Gastrocnemius medialis (tissue), 4 donors: ENCODE data around the gene MYO1E. TPM values are rescaled to one million over a fixed set of nuclear protein-coding genes. Genes with fewer than 3 reads are reported as not detected.

Experiments used
- ATAC-seq, 2 donors: fragments of 150-250 bp; one replicate each; pipeline ENCODE4 v1.9.1; 2016
- DNase-seq, 2 donors: peaks; one replicate each; pipeline ENCODE4 v3.0.0-alpha.2; 2019
- H3K27ac ChIP-seq, 4 donors: fragments of 200-600 bp; sonication (generic); 1 replicate in 1 of 4; 2 replicates in 3 of 4; pipeline ENCODE4 v1.5.1; 2016 to 2018; ENCODE audit warnings: mild to moderate bottlenecking in 2 of 4, moderate library complexity in 1 of 4
- H3K27me3 ChIP-seq, 3 donors: fragments of 200-600 bp; sonication (generic) in 2 of 3; 1 replicate in 1 of 3; 2 replicates in 2 of 3; pipeline versions ENCODE4 v1.5.1 to v1.6.0; 2016 to 2019; ENCODE audit warnings: mild to moderate bottlenecking in 1 of 3, moderate library complexity in 1 of 3
- H3K36me3 ChIP-seq, 2 donors: fragments of 200-600 bp; sonication (generic) in 1 of 2; one replicate each; pipeline ENCODE4 v1.5.1; 2017 to 2018
- H3K4me1 ChIP-seq, 2 donors: fragments of 200-600 bp; sonication (generic) in 1 of 2; one replicate each; pipeline ENCODE4 v1.5.1; 2016 to 2017; ENCODE audit warnings: mild to moderate bottlenecking in 2 of 2
- H3K4me3 ChIP-seq, 4 donors: fragments of 200-600 bp; sonication (generic) in 3 of 4; 1 replicate in 1 of 4; 2 replicates in 3 of 4; pipeline ENCODE4 v1.5.1; 2016 to 2019; ENCODE audit warnings: mild to moderate bottlenecking in 2 of 4
- H3K9me3 ChIP-seq, 3 donors: fragments of 200-600 bp; sonication (generic) in 2 of 3; 1 replicate in 1 of 3; 2 replicates in 2 of 3; pipeline ENCODE4 v1.5.1; 2016 to 2019
- CTCF ChIP-seq, 5 experiments: fragments of 450-650 bp in 3 of 5; fragments of 200-600 bp in 2 of 5; sonication (generic) in 2 of 5; IDR thresholded peaks in 4 of 5; conservative IDR thresholded peaks in 1 of 5; 1 replicate in 4 of 5; 2 replicates in 1 of 5; pipeline ENCODE4 v1.5.1; 2016 to 2019; ENCODE audit warnings: antibody characterized with exemption in 5 of 5, mild to moderate bottlenecking in 3 of 5, moderate library complexity in 3 of 5
- POLR2A ChIP-seq, 2 donors: fragments of 450-650 bp; IDR thresholded peaks; one replicate each; pipeline ENCODE4 v1.6.1; 2017; ENCODE audit warnings: antibody characterized with exemption in 2 of 2, mild to moderate bottlenecking in 2 of 2, moderate library complexity in 2 of 2
- in situ Hi-C, 4 donors: fragments of 200-750 bp; cut with MboI; loops; one replicate each; pipeline versions ENCODE4 v1.15.0 to v1.8.0; 2017; ENCODE audit warnings: low sequenced_read_pairs in 4 of 4
- intact Hi-C: fragments of 100-400 bp; cut with DNase I; formaldehyde crosslinking; loops from one replicate; pipeline ENCODE4 v1.15.1; 2023; ENCODE audit warnings: low total_unique reads
- total RNA-seq, 4 donors: library from RNA; depleted of rRNA; stranded (reverse); fragments of >200 nt; gene quantifications; one replicate each; pipeline versions ENCODE4 v1.1.0 to v1.2.3, GENCODE V29; 2016

The MYO1E gene
- total RNA-seq, 4 donors from 2014 or later, result 12.8 to 39.6 (median 30.7) TPM

GRCh38 chr15:59172289-59172901 is 200.3 kb downstream of the MYO1E start:
- DNase-seq, result no peak
- Histone ChIP-seq H3K4me3 (no peak overlapping the region), H3K27me3 (no peaks in the 10 kb centered on the region), H3K4me1 (peaks cover 0 to 5% of the 10 kb centered on the region in 2 donors), H3K27ac (no peak overlapping the region), H3K9me3 (no peaks in the 10 kb centered on the region), H3K36me3 (peaks cover 0 to 31% of the 10 kb centered on the region in 2 donors)
- TF ChIP-seq POLR2A (IDR thresholded peaks at IDR 0.05) (no peak), CTCF (IDR thresholded peaks at IDR 0.05 in 4 of 5, conservative IDR thresholded peaks at IDR 0.05 in 1 of 5) (no peak)
- no peak for ATAC-seq
- in situ Hi-C loops (loop anchor here in 2 of 4 donors (10.0 to 25.0 kb wide), 2 partner anchors 315 to 322 kb away; no protein-coding TSS in a partner anchor), intact Hi-C loops (loop anchor here (10.0 kb wide), 1 partner anchor 242 kb away; no protein-coding TSS in a partner anchor)

- H3K4me3 ChIP-seq, result no peak overlapping the region
- no peaks in the 10 kb centered on the region for H3K9me3 ChIP-seq
- peaks cover 0 to 5% of the 10 kb centered on the region in 2 donors for H3K4me1 ChIP-seq
- in situ Hi-C loops (loop anchor here in 2 of 4 donors (10.0 to 25.0 kb wide), 2 partner anchors 316 to 324 kb away; no protein-coding TSS in a partner anchor), intact Hi-C loops (loop anchor here (10.0 kb wide), 1 partner anchor 244 kb away; no protein-coding TSS in a partner anchor)
- H3K36me3 ChIP-seq, result peaks cover 0 to 31% of the 10 kb centered on the region in 2 donors
- TF ChIP-seq POLR2A (IDR thresholded peaks at IDR 0.05) (no peak), CTCF (IDR thresholded peaks at IDR 0.05 in 4 of 5, conservative IDR thresholded peaks at IDR 0.05 in 1 of 5) (no peak)
- no peak overlapping the region for H3K27ac ChIP-seq
- ATAC-seq, result no peak
- no peak for DNase-seq
- H3K27me3 ChIP-seq, result no peaks in the 10 kb centered on the region
Observed at GRCh38 chr15:59171067-59171397, 201.6 kb downstream of the MYO1E start.

GRCh38 chr15:59170295-59171066 is 202.2 kb downstream of the MYO1E start:
- ATAC-seq, result peak; percentile 25 to 48
- peak overlapping the region; percentile 0 to 47 (median 40) for H3K27ac ChIP-seq
- in situ Hi-C loops, result loop anchor here in 2 of 4 donors (10.0 to 25.0 kb wide), 2 partner anchors 317 to 324 kb away; no protein-coding TSS in a partner anchor
- no peaks in the 10 kb centered on the region for H3K9me3 ChIP-seq
- H3K4me3 ChIP-seq, result no peak overlapping the region
- intact Hi-C loops, result loop anchor here (10.0 kb wide), 1 partner anchor 244 kb away; no protein-coding TSS in a partner anchor
- peaks cover 0 to 5% of the 10 kb centered on the region in 2 donors for H3K4me1 ChIP-seq
- H3K36me3 ChIP-seq, result peaks cover 0 to 35% of the 10 kb centered on the region in 2 donors
- no peaks in the 10 kb centered on the region for H3K27me3 ChIP-seq
- no peak for TF ChIP-seq CTCF (IDR thresholded peaks at IDR 0.05 in 4 of 5, conservative IDR thresholded peaks at IDR 0.05 in 1 of 5)
- TF ChIP-seq POLR2A (IDR thresholded peaks at IDR 0.05), result no peak
- DNase-seq, result peak in 1 of 2 donors; percentile 37

- intact Hi-C loops, result no loop called here
- no peak for TF ChIP-seq CTCF (IDR thresholded peaks at IDR 0.05 in 4 of 5, conservative IDR thresholded peaks at IDR 0.05 in 1 of 5)
- TF ChIP-seq POLR2A (IDR thresholded peaks at IDR 0.05), result no peak
- Histone ChIP-seq H3K27ac (peak overlapping the region; percentile 0 to 47 (median 40)), H3K36me3 (peaks cover 0 to 37% of the 10 kb centered on the region in 2 donors), H3K4me1 (no peaks in the 10 kb centered on the region), H3K27me3 (no peaks in the 10 kb centered on the region), H3K9me3 (no peaks in the 10 kb centered on the region), H3K4me3 (no peak overlapping the region)
- DNase-seq (no peak), ATAC-seq (peak; percentile 72 to 78)
- in situ Hi-C loops, result loop anchor here in 2 of 4 donors (5.0 to 25.0 kb wide), 2 partner anchors 318 to 328 kb away; no protein-coding TSS in a partner anchor
Observed at GRCh38 chr15:59169251-59169708, 203.4 kb downstream of the MYO1E start.
